ENCODE results near the gene P3H1. TPM values are rescaled to one million over a fixed set of nuclear protein-coding genes. Genes with fewer than 3 reads are reported as not detected.
A peak's percentile ranks its signal among the peaks of the same experiment; 100 is the strongest.

P3H1 gene
- total RNA-seq, 1 donor from 2014 or later = 44.4 TPM

- no peak overlapping the region for H3K4me3 ChIP-seq (ENCODE audit: low read depth, low read length)
- DNase-seq (ENCODE audit: low read depth) = no peak
- TF ChIP-seq CTCF (conservative IDR thresholded peaks at IDR 0.05; ENCODE audit: low read depth, low read length) = no peak
These were observed 3.0 kb upstream of the P3H1 start for GRCh38 chr1:42769811-42770210.

- no peak for DNase-seq (ENCODE audit: low read depth)
- TF ChIP-seq CTCF (conservative IDR thresholded peaks at IDR 0.05; ENCODE audit: low read depth, low read length) = no peak
- H3K4me3 ChIP-seq (ENCODE audit: low read depth, low read length) = peak overlapping the region; percentile 94
These were observed 1.3 kb upstream of the P3H1 start for GRCh38 chr1:42768172-42768571.

- no peak for DNase-seq (ENCODE audit: low read depth)
- no peak for TF ChIP-seq CTCF (conservative IDR thresholded peaks at IDR 0.05; ENCODE audit: low read depth, low read length)
- peak overlapping the region; percentile 94 for H3K4me3 ChIP-seq (ENCODE audit: low read depth, low read length)
These were observed 727 bp upstream of the P3H1 start for GRCh38 chr1:42767510-42768000.

GRCh38 chr1:42765832-42766740 lies 742 bp downstream of the P3H1 start:
- peak; percentile 65 for TF ChIP-seq CTCF (conservative IDR thresholded peaks at IDR 0.05; ENCODE audit: low read depth, low read length)
- peak; percentile 42 for DNase-seq (ENCODE audit: low read depth)
- peak overlapping the region; percentile 94 for H3K4me3 ChIP-seq (ENCODE audit: low read depth, low read length)

GRCh38 chr1:42765269-42765668 lies 1.6 kb downstream of the P3H1 start:
- no peak for DNase-seq (ENCODE audit: low read depth)
- H3K4me3 ChIP-seq (ENCODE audit: low read depth, low read length) = peak overlapping the region; percentile 94
- TF ChIP-seq CTCF (conservative IDR thresholded peaks at IDR 0.05; ENCODE audit: low read depth, low read length) = no peak

- no peak for DNase-seq (ENCODE audit: low read depth)
- no peak overlapping the region for H3K4me3 ChIP-seq (ENCODE audit: low read depth, low read length)
- TF ChIP-seq CTCF (conservative IDR thresholded peaks at IDR 0.05; ENCODE audit: low read depth, low read length) = no peak
These were observed 4.6 kb downstream of the P3H1 start for GRCh38 chr1:42762269-42762668.

Data from epithelial cell of proximal tubule (primary cell).